K562 (cell line): Measurements from ENCODE around the gene CDC20. TPM values are rescaled to one million over a fixed set of nuclear protein-coding genes. Genes with fewer than 3 reads are reported as not detected.

Experiments used
- ZBTB40 ChIP-seq, 2 experiments: fragments of 450-650 bp in 1 of 2; sonication (generic) in 1 of 2; formaldehyde crosslinking in 1 of 2; IDR thresholded peaks; 2 replicates each; pipeline versions ENCODE4 v1.7.1 to v1.9.0; 2016 to 2022; ENCODE audit warnings: inconsistent platforms in 1 of 2, mild to moderate bottlenecking in 1 of 2, missing genetic modification reagents in 1 of 2
- ZC3H4 ChIP-seq: sonication (generic); formaldehyde crosslinking; IDR thresholded peaks from 2 replicates; pipeline ENCODE4 v1.9.0; 2021; ENCODE audit warnings: missing genetic modification reagents, borderline replicate concordance
- ZNF224 ChIP-seq: sonication (generic); formaldehyde crosslinking; IDR thresholded peaks from 2 replicates; pipeline ENCODE4 v1.8.0; 2022; ENCODE audit warnings: mild to moderate bottlenecking, missing genetic modification reagents
- ZNF830 ChIP-seq: fragments of 250-450 bp; sonication (Bioruptor Pico); IDR thresholded peaks from 2 replicates; pipeline ENCODE4 v1.5.0; 2021; ENCODE audit warnings: mild to moderate bottlenecking
- polyA plus RNA-seq, 8 experiments: library from polyadenylated mRNA; depleted of rRNA in 4 of 8; stranded (reverse) in 5 of 8; unstranded in 3 of 8; fragments of >200 nt; fragmentation: Nextera tagmentation in 2 of 8; fragmentation: Illumina TruSeq in 1 of 8; extraction: Ambion mirVana in 2 of 8; extraction: Trizol in 1 of 8; gene quantifications; 2 replicates each; pipeline versions ENCODE4 v1.2.1 to v1.2.3, GENCODE V29; 2011 to 2014; ENCODE audit warnings: inconsistent platforms in 1 of 8, missing spikeins in 1 of 8
- total RNA-seq, 7 experiments: library from RNA; depleted of rRNA in 6 of 7; stranded (reverse); fragments of >200 nt in 6 of 7; fragmentation: Illumina TruSeq in 2 of 7; extraction: Trizol in 2 of 7; gene quantifications; 2 replicates each; pipeline versions ENCODE4 v1.2.1 to v1.2.3, GENCODE V29; 2011 to 2021; ENCODE audit warnings: low replicate concordance in 1 of 7

Gene CDC20
- total and polyA plus RNA-seq, 9 of the 15 experiments (the other 6 are each of a cell fraction or from before 2014, with no cell fraction given), result 45.2 to 224 (median 121) TPM

GRCh38 chr1:43337588-43337987 is 21.2 kb upstream of the CDC20 start, which contains the start of gene MPL (continued):
- no peak for TF ChIP-seq ZBTB40 (IDR thresholded peaks at IDR 0.05)
- no peak for TF ChIP-seq ZBTB40 (CRISPR knock-in tag; IDR thresholded peaks at IDR 0.05)
- no peak for TF ChIP-seq ZNF224 (CRISPR knock-in tag)
- no peak for TF ChIP-seq ZNF830
- no peak for TF ChIP-seq ZC3H4 (CRISPR knock-in tag)
